Inflammatory macrophage treated with lipopolysaccharide for 4 hours (primary cell): ENCODE results near the gene RAB1B.
A peak's percentile ranks its signal among the peaks of the same experiment; 100 is the strongest.

Experiments
- DNase-seq: peaks from one replicate; pipeline ENCODE4 v3.0.0-alpha.2; 2020

RAB1B gene

DNA sequence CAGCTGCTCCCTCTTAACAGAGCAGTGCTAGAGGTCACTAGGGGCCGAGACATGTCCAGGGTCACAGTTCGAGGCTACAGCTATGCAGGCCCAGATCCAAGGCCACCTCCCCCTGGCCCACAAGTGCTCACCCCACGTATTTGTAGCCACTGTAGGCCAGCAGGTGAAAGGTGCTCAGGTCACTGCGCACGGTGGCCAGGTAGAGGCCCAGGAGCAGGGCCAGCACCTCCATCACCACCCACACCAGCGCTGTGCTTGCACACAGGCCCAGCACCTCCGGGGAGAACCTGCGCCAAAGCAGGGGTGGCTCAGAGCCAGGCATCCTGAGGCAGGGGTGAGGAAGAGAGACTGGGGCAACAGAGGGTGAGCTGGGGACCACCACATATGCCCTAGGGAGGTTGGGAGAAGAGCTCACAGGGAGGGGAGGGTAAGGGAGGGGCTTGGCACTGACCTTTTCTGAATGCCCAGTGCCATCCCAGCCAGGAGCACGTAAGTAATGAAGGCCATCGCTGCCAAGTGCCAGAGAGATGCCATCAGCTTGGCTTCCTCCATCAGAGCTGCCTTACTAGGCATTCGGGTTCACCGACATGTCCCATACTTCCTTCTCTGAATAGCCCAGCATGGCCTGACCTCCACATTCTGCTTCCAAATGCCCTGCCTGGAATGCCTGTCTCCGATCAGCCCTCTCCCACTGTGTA lies 17.0 kb downstream of the RAB1B start:
- DNase-seq: no peak

DNA sequence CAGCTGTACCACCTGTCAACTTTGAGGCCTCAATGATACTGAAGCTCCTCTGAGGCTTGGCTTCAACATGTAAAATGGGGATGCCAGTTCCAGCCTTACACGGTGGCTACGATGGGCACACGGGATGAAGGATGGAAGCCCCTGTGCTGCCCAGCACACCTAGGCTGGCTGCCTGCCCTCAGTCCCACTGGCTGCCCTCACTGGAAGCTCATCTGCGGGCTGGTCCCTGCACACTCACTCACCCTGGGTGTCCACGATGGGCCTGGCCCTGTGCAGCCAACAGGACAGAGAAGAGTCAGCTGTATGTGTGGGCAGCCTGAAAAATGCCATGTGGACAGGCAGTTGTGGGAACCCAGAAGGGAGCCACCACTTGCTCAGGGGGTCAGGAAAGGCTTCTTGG lies 18.3 kb downstream of the RAB1B start:
- no peak for DNase-seq

DNA sequence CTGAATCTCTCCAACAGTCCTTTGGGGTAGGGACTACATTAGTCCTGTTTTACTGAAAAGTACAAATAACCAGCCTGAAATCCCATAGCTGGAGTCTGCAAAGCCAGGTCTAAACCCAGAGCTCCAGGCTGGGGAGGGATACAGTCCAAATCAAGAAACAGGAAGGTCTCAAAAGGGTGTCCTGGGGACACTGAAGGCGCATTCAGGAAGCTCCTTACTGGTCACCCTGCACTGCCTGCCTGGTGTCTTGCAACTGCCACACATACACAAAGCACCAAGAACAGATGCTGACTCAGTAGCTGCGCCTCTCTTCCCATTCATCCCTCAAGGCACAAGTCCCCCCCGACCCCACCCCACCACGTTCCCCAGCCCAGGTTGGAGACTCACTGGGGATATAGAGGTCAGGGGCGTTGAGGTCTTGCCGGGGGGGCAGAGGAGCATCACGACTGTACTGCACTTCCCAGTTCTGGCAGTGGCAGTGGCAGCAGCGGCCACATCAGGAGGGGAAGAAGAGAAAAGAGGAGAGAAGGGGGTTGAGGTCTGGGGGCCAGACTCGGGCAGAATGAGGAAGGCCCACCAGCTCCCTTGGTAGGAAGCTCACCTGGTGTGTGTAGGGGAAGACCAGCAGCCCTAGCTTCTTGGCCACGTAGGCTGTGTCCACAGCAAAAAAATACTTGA lies 18.9 kb downstream of the RAB1B start:
- peak; percentile 18 for DNase-seq

DNA sequence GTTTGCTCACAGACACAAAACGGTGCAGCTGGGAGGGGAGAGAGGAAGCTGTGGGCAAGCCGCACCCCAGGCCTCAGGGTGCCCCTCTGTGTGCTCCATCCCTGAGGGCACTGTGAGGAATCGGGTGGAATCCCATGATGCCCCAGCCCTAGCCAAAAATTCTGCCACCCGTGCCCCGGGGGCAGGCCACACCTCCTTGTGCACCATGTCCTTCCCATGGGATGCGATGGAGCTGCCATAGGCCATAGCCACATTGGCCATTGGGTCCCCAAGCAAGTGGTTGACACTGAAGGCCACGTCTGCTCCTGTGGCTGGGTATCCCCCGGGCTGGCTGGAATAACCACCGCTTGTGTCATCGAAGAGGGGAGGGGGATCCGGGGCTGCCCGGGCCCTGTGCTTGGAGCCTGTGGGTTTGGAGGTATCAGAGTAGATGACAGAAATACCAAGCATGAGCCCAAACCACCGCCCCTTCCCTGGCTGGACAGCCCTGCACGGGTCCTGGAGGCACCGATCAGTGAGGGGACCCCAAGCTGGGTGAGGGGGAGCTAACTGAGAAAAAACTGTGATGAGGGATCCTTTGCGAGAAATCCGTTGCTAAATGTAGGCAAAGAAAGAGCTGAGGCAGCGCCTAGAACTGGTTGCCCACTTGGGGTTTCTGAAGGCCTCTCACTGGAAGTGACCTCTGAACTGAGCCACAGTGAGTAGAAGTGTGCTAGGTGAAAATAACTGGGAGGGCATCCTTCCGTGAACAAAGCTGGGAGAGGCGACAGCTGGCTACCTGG lies 19.6 kb downstream of the RAB1B start:
- no peak for DNase-seq

DNA sequence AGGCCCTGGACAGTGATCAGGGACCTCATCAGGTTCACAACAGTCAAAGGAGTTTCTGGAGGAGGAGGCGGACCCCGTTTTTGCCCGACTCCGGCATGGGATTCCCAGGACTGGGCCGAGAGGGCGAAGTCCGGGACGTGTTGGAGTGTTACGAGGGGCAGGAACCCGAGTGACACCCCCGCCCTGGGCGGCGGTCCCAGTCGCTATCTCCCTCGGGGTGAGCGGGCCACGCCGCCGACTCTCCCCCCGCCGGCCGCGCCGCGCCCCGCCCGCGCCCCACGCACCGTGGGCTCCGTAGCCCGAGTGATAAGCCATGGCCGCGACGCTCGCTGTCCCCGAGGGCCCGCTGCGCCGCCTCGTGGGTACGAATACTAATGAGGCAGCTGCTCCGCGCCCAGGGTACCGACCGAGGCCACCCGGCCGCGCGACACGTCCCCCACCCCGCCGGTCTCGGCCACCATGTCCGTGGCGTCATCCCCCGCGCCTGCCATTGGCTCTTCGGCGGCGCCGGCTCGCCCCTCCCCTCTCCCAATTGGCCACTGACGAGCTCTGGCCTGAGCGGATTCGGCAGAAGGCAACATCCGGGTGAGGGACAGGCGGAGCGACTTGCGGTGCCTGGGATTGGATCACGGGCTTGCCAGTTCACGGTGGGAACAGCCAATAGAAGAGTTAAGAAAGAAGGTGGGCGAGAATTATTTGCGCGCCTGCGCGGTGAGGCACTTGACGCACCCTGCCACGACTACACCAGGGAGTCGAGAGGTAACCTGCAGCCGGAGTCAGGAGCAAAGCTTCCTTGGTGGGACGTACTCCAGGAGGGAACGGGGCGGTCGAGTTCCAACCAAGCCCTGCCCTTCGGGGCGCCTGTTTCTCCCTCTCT lies 20.5 kb downstream of the RAB1B start, which contains the start of gene YIF1A:
YIF1A (minus strand) TSS at position 473 of the 877 bp plus-strand sequence; CDS start at position 315, 158 bp downstream.
- DNase-seq: peak; percentile 99

DNA sequence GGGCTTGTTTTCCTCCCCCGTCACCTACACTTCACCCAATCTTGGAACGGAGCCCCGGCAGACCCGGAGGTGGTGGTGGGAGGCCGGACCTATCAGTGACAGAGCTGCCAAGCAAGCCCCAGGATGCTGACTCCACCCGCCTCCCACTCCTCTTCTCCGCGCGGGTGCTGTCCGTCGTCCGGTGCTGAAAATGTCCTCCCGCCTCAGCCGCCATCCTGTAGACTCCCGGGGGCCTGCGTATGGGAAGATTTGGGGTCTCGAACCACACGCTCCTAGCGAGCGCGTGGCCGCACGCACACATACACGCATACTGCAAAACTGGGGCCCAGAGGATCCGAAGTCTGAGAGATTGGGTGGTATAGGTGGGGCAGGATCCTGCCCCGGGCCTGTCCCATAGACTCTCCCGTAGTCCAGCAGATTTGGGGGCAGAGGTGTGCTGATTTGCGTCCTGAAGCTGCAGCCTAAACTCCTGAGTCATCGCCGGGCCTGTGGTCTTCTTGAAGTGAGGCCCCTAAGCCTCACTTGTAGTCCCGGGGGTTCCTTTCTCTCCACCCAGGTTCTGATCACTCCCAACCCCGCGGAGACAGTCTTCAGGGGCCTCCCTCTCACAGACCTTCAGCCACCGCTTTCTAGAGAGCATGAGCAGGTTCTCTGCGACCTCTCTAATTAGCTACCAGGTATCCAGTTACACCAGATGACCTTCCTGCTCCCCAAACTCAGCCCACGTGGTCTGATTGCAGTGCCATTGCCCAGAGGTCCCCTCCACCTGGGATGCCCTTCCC lies 21.3 kb downstream of the RAB1B start:
- peak; percentile 69 for DNase-seq

DNA sequence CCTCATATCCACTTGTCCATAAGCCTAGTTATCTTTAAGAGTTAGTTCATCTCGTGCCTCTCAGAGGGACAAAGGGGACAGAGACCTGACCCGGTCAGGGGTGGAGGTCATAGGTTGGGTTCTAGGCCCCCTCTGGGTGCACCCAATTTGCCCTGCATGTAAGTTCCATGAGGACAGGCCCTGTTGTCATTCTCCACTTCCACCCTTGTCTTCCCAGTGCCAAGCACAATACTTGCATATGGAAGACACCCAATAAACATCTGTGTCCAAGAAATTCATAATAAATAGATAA lies 21.8 kb downstream of the RAB1B start:
- no peak for DNase-seq

DNA sequence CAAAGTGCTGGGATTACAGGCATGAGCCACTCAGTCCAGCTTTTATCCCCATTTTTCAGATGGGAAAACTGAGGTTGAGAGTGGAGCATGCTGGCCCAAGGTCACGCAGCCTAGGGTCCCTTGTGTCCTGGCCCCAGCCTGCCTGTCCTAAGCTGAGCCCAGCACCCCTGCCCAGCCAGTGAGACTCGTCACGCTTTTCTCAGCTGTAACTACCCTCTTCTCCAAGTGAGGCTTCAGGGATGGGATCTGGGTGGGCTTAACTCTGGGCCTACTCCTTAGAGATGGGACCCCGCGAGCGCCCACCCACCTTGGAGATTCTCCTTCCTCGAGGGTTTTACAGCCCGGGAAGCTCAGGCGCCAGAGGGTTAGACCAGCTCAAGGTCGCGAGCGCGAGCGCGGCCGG lies 22.9 kb downstream of the RAB1B start:
- no peak for DNase-seq

DNA sequence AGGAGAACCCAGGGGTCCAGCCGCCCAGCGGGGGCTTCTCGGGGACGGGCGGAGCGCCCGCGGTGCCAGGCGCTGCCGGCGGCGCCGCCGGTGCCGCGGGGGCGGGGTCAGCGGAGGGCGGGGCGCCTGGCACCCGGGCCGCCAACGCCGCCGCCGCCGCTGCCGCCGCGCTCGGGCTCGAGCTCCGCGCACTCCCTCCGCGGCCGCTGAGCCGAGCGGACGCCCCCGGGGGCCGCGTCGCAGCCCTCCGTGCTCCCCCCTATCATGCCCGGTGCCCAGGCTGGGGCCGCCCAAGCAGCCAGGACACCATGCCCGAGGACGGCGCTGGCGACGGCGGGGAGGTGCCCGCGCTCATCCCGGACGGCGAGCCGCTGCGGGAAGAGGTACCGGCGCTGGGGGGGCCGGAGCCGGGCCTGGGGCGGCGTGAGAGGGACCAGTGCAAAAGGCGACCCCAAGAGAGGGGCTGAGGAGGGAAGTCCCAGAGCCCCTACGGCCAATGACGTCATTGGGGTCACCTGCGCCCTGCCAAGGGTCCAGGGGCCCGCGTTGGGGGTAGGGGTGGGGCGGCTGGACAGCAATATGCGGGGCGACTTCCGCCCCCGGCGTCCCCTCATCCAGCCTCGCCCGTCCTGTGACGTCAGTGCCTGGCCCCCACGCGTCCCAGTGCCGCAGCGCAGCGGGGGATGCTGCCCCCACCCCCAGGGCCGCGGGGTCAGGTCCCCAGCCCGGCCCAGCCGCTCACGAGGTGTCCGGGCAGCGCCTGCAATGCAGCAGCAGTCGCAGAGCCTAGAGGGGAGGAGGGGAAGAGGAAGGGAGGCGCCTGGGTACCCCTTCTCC lies 23.5 kb downstream of the RAB1B start, which contains the start of gene TMEM151A:
TMEM151A (plus strand) TSS at position 189 of the 837 bp plus-strand sequence; CDS start at position 309, 120 bp downstream.
- DNase-seq: no peak

DNA sequence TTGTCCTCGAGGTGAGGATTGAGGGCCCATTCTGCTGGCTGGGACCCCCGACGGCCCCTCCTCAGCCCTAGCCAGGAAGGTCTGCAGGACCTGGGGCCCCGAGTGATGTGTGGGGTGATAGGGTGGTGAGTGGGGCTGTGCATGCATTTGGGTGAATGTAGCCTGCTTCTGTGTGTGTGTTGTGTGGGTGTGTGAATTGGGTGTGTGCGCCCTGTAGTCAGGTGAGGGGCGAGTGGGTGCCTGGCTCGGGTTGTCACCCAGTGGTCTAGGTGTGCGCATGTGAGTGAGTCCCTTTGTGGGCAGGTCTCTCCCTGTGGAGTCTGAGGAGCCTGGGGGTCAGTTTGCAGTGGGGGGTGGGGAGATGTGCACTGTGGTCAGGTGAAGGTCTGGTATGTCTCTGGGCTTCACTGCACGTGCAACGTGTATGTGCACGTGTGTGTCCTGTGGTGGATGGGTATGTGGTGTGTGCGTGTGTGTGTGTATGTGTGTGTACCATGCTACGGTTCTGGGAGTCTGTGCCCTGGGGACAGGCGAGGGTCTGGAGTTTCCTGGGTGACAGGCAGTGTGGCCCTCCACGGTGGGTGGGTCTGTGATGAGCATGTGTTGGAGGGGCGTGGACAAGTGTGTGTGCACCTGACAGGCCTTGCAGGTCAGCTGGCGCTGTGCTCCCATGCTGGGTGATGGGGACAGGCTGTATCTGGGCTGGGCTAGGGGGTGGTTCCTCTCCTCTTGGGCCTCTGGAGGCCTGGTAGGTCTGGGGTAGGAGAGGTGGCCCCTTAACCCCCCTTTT lies 24.3 kb downstream of the RAB1B start:
- no peak for DNase-seq

DNA sequence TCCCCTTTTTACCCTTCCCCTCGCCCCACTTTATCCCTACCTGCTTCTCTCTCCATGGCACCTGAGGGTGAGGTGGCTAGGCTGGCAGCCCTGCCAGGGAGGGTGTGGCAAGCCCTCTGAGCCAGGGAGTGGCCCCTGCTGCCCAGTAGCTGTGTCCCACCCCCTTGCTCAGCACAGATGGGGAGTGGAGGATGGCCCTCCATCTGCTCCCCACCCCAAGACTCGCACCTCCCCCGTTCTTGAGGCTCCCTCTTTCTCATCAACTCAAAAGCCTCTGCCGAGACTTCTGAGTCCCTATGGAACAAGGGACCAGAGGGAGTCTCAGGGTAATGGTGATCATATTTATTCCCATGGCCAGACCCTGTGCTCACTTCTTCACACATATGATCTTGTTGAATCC lies 24.9 kb downstream of the RAB1B start:
- no peak for DNase-seq

DNA sequence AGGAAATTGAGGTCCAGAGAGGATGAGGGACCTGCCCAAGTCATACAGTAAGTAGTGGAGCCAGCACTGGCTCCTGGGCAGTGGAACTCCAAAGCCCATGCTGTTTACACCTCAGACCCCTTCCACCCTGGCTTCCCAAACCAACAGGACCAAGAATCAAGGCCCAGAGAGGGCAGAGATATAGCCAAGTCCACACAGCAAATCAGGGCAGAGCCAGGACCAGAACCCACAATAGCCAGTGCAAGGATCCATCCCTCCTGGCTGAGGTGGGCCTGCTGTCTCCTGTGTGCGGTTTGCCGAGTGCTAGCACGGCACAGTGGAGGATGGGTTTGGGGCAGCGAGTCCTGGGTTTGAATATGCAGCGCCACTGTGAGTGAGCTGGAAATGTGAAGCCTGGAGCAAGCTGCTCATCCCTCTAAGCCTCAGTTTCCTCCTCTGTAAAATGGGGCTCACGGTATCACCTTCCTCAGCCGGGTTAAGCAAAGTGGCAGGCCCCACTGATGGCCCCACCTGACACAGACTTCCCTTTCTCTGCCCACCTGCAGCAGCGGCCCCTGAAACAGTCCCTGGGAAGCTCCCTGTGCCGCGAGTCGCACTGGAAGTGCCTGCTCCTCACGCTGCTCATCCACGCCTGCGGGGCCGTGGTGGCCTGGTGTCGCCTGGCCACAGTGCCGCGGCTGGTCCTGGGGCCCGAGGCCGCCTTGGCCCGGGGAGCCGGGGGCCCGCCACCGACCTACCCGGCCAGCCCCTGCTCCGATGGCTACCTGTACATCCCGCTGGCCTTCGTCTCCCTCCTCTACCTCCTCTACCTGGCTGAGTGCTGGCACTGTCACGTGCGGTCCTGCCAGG lies 25.6 kb downstream of the RAB1B start:
- DNase-seq: no peak

DNA sequence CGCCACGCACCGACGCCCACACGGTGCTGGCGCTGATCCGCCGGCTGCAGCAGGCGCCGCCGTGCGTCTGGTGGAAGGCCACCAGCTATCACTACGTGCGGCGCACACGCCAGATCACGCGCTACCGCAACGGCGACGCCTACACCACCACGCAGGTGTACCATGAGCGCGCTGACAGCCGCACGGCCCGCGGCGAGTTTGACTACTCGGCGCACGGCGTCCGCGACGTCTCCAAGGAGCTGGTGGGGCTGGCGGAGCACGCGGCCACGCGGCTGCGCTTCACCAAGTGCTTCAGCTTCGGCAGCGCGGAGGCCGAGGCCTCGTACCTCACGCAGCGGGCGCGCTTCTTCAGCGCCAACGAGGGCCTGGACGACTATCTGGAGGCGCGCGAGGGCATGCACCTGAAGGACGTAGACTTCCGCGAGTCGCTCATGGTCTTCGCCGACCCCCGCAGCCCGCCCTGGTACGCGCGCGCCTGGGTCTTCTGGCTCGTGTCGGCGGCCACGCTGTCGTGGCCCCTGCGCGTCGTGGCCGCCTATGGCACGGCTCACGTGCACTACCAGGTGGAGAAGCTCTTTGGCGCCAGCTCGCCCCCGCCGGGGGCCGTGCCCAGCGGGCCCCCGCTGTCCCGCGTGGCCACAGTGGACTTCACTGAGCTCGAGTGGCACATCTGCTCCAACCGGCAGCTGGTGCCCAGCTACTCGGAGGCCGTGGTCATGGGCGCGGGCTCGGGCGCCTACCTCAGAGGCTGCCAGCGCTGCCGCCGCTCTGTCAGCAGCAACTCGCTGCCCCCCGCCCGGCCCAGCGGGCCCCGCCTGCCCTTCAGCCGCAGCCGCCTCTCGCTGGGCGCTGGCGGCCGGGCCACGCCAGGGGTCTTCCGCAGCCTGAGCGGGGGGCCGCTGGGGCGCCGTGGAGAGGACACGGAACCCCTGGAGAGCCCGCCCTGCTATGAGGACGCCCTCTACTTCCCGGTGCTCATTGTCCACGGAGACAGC lies 26.5 kb downstream of the RAB1B start:
- no peak for DNase-seq

DNA sequence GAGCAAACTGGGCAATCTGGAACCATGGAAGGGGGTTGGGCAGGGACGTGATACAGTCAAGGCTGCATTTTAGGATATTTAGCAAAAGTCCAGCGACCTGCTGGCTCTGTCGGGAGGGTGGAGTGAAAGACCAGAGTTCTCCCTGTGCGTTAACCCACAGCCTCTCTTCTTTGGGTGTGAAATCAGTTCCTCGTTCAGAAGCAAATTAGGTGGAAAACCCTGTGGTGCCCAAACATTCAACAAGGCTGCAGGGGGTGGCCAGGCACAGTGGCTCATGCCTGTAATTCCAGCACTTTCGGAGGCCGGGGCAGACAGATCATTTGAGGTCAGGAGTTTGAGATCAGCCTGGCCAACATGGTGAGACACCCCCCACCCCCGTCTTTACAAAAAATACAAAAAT lies 29.2 kb downstream of the RAB1B start:
- no peak for DNase-seq

DNA sequence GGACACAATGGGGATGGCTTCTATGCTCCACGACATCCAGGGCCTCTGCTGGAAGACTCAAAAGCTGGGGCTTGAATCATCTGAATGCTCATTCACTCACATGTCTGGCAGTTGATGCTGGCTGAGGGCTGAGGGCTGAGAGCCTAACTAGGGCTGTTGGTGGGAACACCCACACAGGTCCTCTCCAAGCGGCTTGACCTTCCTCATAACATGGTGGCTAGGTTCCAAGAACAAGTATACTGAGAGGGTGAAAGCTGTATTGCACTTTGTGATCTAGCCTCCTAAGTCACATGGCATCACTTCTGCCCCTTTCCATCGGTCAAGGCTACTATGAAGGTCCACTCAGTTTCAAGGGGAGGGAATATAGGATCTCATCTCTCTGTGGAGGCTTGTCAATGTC lies 30.7 kb downstream of the RAB1B start:
- peak; percentile 34 for DNase-seq

DNA sequence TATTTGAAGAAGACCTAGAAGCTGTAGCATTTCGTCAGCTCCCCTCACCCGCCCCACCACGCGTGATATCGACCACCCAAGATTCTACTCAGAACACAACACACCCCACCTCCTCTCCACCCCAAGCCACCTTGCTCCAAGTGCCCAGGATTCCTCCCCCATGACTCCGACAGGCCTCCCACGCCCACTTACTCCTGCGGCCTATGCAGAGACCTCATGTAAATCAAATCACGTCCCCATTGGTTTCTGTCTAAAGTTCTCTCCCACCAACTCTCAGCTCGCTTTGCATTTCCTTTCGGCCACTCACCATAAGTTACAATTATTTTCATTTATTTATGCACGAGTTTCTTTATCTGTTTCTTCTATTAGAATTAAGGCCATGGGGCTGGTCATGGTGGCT lies 34.2 kb downstream of the RAB1B start:
- no peak for DNase-seq

DNA sequence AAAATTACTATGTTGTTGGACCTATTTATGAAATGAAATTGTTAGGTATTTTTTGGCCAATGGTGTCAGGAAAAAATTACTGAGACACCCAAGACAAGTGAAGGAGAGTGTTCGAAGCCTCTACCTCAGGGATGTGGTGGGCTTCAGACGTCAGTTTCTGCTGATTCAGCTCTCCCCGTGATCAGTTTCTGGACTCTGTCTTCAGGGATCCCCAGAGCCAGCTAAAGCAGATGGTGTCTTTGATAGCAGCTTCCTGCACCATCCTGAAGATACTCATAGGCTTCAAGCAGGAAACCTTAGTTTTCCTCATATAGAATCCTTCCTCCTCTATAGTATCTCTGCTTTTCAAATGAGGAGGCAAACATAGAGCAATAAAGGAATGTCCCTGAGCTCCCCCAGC lies 41.0 kb downstream of the RAB1B start:
- DNase-seq: peak; percentile 37

DNA sequence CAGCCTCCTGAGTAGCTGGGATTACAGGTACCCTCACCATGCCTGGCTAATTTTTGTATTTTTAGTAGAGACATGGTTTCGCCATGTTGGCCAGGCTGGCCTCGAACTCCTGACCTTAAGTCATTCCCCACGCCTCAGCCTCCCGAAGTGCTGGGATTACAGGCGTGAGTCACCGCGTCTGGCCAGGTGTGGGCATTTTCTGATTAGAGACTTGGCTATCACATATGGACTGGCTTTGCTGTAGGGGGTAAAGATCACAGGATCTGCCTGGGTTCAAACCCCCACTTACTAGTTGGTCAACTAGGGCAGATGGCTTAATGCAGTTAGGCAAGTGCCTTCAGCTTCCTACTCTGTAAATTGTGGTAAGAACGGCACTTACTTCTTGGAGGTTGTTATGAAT lies 41.9 kb downstream of the RAB1B start:
- no peak for DNase-seq
